ENCODE data around the gene STXBP5.
"Not testable (repeated sequence)": the region's sequence is repeated elsewhere in the genome, so short reads cannot be mapped to it uniquely, and the experiment has no call there.

STXBP5 gene

DNA sequence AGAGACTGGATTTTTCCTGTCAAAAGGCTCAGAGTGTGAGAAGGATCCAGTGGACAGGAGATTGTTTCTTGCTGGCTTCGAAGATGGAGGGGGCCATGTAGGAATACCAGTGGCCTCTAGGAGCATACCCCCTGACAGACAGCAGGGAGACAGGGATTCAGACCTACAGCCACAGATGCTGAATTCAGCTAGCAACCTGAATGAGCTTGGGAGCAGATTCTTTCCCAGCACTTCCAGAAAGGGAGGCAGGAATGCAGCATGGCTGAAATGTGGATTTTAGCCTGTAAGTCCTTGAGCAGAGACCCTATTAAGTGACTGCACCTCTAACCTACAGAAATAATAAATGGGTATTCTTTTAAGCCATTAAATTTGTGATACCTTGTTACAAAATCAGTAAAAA lies 44.6 kb downstream of the STXBP5 start:
- DNase-seq: no peak

GRCh38 chr6:147251072-147251471 lies 46.9 kb downstream of the STXBP5 start:
- DNase-seq: no peak

DNA sequence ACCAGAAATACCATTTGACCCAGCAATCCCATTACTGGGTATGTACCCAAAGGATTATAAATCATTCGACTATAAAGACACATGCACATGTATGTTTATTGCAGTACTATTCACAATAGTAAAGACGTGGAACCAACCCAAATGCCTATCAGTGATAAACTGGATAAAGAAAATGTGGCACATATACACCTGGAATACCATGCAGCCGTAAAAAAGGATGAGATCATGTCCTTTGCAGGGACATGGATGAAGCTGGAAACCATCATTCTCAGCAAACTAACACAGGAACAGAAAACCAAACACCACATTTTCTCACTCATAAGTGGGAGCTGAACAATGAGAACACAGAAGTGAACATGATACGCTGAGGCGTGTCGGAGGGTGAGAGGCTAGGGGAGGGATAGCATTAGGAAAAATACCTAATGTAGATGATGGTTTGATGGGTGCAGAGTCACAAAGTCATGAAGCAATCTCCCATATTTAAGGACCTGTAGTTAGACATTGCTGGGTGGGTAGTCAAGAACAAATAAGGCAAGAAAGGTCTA lies 50.8 kb downstream of the STXBP5 start:
- DNase-seq: not testable (repeated sequence)

GRCh38 chr6:147255948-147256674 lies 51.9 kb downstream of the STXBP5 start:
- DNase-seq: no peak

DNA sequence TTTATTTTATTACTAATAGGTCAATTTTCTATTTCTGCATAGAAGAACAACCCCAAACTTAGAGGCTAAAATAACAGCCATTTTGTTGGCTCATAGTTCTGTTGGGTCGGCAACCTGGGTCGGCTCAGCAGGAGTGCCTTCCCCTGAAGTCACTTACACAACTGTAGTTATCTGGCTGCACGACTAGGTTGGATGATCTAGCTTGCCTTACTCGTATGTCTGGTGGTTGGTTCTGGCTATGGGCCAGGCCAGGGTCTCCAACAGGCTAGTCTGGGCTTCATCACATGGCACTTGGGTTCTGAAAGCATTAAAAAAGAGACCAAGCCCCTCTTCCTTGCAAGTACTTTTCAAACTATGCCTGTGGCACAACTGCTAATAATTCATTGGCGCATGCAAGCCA lies 53.5 kb downstream of the STXBP5 start:
- no peak for DNase-seq

GRCh38 chr6:147260091-147260490 lies 55.9 kb downstream of the STXBP5 start:
- DNase-seq: no peak

GRCh38 chr6:147262946-147263345 lies 58.7 kb downstream of the STXBP5 start:
- no peak for DNase-seq

GRCh38 chr6:147266821-147267220 lies 62.6 kb downstream of the STXBP5 start:
- no peak for DNase-seq

DNA sequence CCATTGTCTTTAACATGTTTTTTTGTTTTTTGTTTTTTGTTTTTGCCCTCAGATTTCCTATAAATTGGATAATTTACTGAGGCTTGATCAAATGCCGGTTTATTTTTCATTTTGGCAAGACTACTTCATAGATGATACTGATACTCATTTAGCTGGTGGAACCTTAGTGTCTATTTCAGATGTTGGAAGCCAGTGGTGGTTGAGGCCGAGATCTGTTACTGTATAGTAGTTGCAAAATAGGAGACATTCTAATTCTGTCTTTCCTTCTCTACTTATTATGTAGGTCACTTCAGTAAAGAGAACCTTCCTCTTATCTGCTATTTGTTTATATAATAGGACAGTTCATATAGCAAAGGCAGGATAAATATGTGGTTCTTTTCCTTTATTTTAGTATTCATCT lies 63.4 kb downstream of the STXBP5 start:
- DNase-seq: no peak

DNA sequence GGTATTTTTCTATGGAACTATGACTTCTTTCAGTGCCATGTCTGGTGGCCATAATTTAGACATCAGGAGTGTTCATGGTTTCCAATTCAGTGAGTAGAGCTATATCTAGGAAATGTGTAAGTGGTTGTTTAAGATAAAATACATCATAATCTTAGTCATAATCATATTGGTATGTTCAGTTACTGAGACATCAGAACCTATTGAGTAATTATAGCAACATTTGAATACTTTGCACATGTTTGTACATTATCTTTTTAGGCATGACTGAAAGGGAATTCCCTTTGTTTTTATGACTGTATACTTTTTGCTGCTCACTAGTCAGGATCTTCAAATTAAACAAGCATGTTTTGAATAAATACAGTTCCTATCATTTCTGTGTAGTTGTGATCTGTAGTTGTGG lies 64.0 kb downstream of the STXBP5 start:
- no peak for DNase-seq

- DNase-seq: no peak
Measured at GRCh38 chr6:147274012-147274411, 69.8 kb downstream of the STXBP5 start.

- DNase-seq: no peak
Measured at GRCh38 chr6:147274776-147275175, 70.6 kb downstream of the STXBP5 start.

DNA sequence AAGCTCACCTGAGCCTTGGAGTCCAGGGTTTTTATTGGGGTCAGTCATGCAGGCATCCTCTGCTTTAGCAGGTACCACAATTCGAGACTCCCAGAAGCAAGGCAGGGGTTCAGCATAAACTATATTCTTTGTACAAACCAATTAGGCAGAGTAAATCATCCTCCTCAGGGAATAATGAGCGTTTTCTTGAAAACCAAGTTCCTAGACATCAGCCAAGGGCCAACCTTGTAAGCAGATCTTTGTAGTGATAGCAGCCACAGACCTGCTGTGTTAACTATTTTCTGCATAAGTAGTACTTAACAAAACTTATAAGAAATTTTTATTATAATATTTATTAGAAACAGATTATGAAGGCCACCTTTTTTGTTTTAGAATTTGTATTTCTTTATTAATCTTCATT lies 74.7 kb downstream of the STXBP5 start:
- DNase-seq: no peak

DNA sequence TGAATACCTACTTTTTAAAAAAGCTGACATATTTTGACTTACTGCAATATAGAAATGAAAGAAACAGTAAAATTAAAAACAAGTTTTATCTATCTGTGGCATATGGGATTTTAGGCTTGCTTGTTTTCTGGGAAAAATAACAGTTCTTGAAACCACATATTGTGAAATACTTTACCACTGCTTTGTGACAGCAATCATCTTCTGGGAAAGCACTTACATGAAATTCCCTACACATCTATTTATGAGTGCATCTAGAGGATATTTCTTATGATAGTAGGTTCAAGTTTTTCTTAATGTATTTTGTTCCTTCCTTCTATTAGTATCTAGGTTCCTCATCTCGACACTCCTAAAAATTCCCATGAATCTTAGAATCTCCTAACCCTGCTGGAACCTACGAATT lies 75.2 kb downstream of the STXBP5 start:
- DNase-seq: no peak

- no peak for DNase-seq
Measured at GRCh38 chr6:147281895-147282565, 77.8 kb downstream of the STXBP5 start.

DNA sequence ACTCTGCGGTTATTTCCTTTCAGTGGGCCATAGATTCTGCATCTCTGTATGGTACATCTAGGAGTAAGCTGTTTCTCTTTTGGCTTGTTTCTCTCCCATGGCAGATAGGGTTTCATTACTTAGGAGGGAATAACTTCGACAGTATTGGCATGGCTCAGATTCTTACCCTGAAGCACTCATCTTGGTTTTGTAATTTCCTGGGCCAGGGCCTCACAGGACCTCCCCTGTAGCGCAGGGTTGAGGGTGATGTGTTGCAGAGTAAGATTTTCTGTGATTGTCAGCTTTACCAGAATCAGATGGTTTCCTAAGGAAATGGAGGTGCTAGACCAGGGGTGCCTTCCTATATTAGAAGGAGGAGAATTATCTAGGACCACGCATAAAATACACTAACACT lies 78.3 kb downstream of the STXBP5 start:
- DNase-seq: no peak

DNA sequence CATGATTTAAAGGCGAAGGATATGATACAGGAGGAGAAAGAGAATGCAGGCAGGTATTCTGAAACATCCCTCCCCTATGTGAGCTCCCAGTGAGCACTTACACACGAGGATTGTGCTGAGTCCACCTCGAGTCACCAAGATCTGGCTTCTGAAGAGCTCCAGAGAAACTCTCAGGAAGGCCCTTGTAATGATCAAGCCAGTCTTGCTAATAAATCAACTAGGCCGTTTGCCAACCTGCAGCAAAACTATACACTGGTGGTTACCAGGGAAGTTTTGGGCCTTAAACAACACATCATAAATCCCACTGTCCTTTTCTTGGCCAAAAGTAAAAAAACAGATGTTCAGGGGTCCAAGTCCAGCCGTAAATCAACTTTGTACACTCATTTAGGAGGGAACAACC lies 79.2 kb downstream of the STXBP5 start:
- DNase-seq: no peak

GRCh38 chr6:147285087-147285855 lies 81.1 kb downstream of the STXBP5 start:
- peak in 1 of 2 experiments; percentile 2 for DNase-seq

GRCh38 chr6:147287869-147288271 lies 83.7 kb downstream of the STXBP5 start:
- no peak for DNase-seq

GRCh38 chr6:147297124-147297523 lies 92.9 kb downstream of the STXBP5 start:
- no peak for DNase-seq

- DNase-seq: no peak
Measured at GRCh38 chr6:147297663-147298316, 93.6 kb downstream of the STXBP5 start.

- no peak for DNase-seq
Measured at GRCh38 chr6:147298461-147298860, 94.2 kb downstream of the STXBP5 start.

GRCh38 chr6:147299035-147299434 lies 94.8 kb downstream of the STXBP5 start:
- no peak for DNase-seq

Measured in SHP77 (cell line).